H1 (cell line): ENCODE data around the gene HMGN2. TPM values are rescaled to one million over a fixed set of nuclear protein-coding genes. Genes with fewer than 3 reads are reported as not detected.

Experiments used
- CTCF ChIA-PET: fragments of 300-600 bp; sonication (Branson Sonifier 250); formaldehyde crosslinking; loops from one replicate; lab custom pipeline; 2021; ENCODE audit not compliant: partially characterized antibody; lab: Charles Lee
- POLR2A ChIA-PET: fragments of 300-600 bp; sonication (Branson Sonifier 250); formaldehyde crosslinking; loops from one replicate; lab custom pipeline; 2021; ENCODE audit warnings: inconsistent platforms; ENCODE audit not compliant: partially characterized antibody; lab: Charles Lee
- DNase-seq, 2 experiments: peaks; one replicate each; pipeline versions ENCODE4 v3.0.0 to v3.0.0-alpha.2; 2010 to 2022; ENCODE audit warnings: low spot score in 2 of 2, low read depth in 1 of 2, mixed read lengths in 1 of 2
- FAIRE-seq: peaks from 2 replicates; lab custom pipeline; 2011; peaks lifted over from hg19 to GRCh38; lab: Jason Lieb, UNC
- H2AFZ ChIP-seq: 2 replicates; pipeline ENCODE4 v1.8.1; 2012; ENCODE audit warnings: low read length, inconsistent platforms
- H2AK5ac ChIP-seq: 2 replicates; pipeline ENCODE4 v1.6.1; 2013; ENCODE audit warnings: low read depth, low read length
- H2BK120ac ChIP-seq: replicated peaks from 2 replicates; pipeline ENCODE3; 2013; ENCODE audit warnings: low read depth, low read length, inconsistent platforms
- H2BK12ac ChIP-seq: 2 replicates; pipeline ENCODE4 v1.6.1; 2013; ENCODE audit warnings: low read depth, low read length
- H2BK15ac ChIP-seq: 2 replicates; pipeline ENCODE4 v1.6.1; 2013; ENCODE audit warnings: low read length
- H2BK20ac ChIP-seq: 2 replicates; pipeline ENCODE4 v1.6.1; 2013; ENCODE audit warnings: low read length
- H2BK5ac ChIP-seq: 2 replicates; pipeline ENCODE4 v1.6.1; 2013; ENCODE audit warnings: low read depth, low read length
- H3K14ac ChIP-seq: 2 replicates; pipeline ENCODE4 v1.6.1; 2013; ENCODE audit warnings: inconsistent platforms; ENCODE audit not compliant: insufficient read length
- H3K18ac ChIP-seq: 2 replicates; pipeline ENCODE4 v1.6.1; 2013; ENCODE audit warnings: low read length; ENCODE audit errors: extremely low read depth
- H3K23ac ChIP-seq: 2 replicates; pipeline ENCODE4 v1.6.1; 2013; ENCODE audit warnings: inconsistent platforms; ENCODE audit not compliant: insufficient read length
- H3K23me2 ChIP-seq: 2 replicates; pipeline ENCODE4 v1.6.1; 2013; ENCODE audit warnings: low read depth, low read length
- H3K27ac ChIP-seq: 2 replicates; pipeline ENCODE4 v1.6.1; 2011; ENCODE audit warnings: low read depth, low read length, inconsistent platforms
- H3K27me3 ChIP-seq, 4 experiments: replicated peaks in 1 of 4; 1 replicate in 1 of 4; 2 replicates in 3 of 4; pipeline versions ENCODE4 v1.6.1 to v1.8.1; 2011 to 2013; ENCODE audit warnings: low read length in 3 of 4, mild to moderate bottlenecking in 3 of 4, inconsistent platforms in 2 of 4, mixed read lengths in 2 of 4, moderate library complexity in 1 of 4; ENCODE audit not compliant: control insufficient read depth in 3 of 4, insufficient read depth in 3 of 4; ENCODE audit errors: extremely low read depth in 1 of 4
- H3K36me3 ChIP-seq, 4 experiments: 2 replicates each; pipeline versions ENCODE4 v1.6.1 to v1.8.1; 2011 to 2013; ENCODE audit warnings: mild to moderate bottlenecking in 4 of 4, low read length in 3 of 4, moderate library complexity in 2 of 4, control low read depth in 1 of 4, inconsistent platforms in 1 of 4; ENCODE audit not compliant: insufficient read depth in 4 of 4, control insufficient read depth in 2 of 4
- H3K4ac ChIP-seq: replicated peaks from 2 replicates; pipeline ENCODE3; 2013; ENCODE audit warnings: low read length, low read depth, mixed read lengths, inconsistent platforms; ENCODE audit not compliant: insufficient read length
- H3K4me1 ChIP-seq, 4 experiments: replicated peaks in 1 of 4; 1 replicate in 1 of 4; 2 replicates in 3 of 4; pipeline versions ENCODE4 v1.6.1 to v1.8.1; 2011 to 2013; ENCODE audit warnings: low read length in 3 of 4, inconsistent platforms in 2 of 4, mixed read lengths in 1 of 4; ENCODE audit not compliant: insufficient read depth in 4 of 4, control insufficient read depth in 3 of 4
- H3K4me2 ChIP-seq, 2 experiments: 2 replicates each; pipeline versions ENCODE4 v1.6.1 to v1.8.1; 2011 to 2013; ENCODE audit warnings: low read depth in 2 of 2, low read length in 2 of 2, control low read depth in 1 of 2, inconsistent platforms in 1 of 2, mild to moderate bottlenecking in 1 of 2; ENCODE audit not compliant: insufficient read depth in 1 of 2
- H3K4me3 ChIP-seq, 4 experiments: fragments of 200-600, 300-600 bp in 1 of 4; sonication (generic), shearing (Covaris generic), sonication (Bioruptor Twin) in 1 of 4; 2 replicates each; pipeline versions ENCODE4 v1.5.1 to v1.8.1; 2011 to 2016; ENCODE audit warnings: low read length in 4 of 4, low read depth in 3 of 4, control low read depth in 2 of 4, inconsistent platforms in 2 of 4, mild to moderate bottlenecking in 2 of 4, mixed read lengths in 1 of 4, moderate library complexity in 1 of 4; ENCODE audit not compliant: insufficient read depth in 2 of 4; ENCODE audit errors: extremely low read depth in 1 of 4
- H3K56ac ChIP-seq: replicated peaks from 2 replicates; pipeline ENCODE3; 2013; ENCODE audit warnings: low read depth, mild to moderate bottlenecking, mixed read lengths, low read length, inconsistent platforms; ENCODE audit not compliant: insufficient read length
- H3K79me1 ChIP-seq: 2 replicates; pipeline ENCODE4 v1.6.1; 2013; ENCODE audit warnings: low read depth, low read length, control low read depth
- H3K79me2 ChIP-seq, 2 experiments: 2 replicates each; pipeline versions ENCODE4 v1.6.1 to v1.8.1; 2012 to 2013; ENCODE audit warnings: low read length in 2 of 2, mild to moderate bottlenecking in 2 of 2, inconsistent platforms in 1 of 2; ENCODE audit not compliant: insufficient read depth in 2 of 2, control insufficient read depth in 1 of 2
- H3K9ac ChIP-seq, 4 experiments: replicated peaks in 1 of 4; 1 replicate in 1 of 4; 2 replicates in 3 of 4; pipeline versions ENCODE4 v1.6.1 to v1.8.1; 2011 to 2013; ENCODE audit warnings: low read depth in 3 of 4, low read length in 3 of 4, control low read depth in 2 of 4, mild to moderate bottlenecking in 2 of 4, moderate library complexity in 2 of 4, inconsistent platforms in 1 of 4; ENCODE audit errors: extremely low read depth in 1 of 4
- H3K9me3 ChIP-seq, 2 experiments: 2 replicates each; pipeline versions ENCODE4 v1.6.1 to v1.8.1; 2012 to 2013; ENCODE audit warnings: mild to moderate bottlenecking in 2 of 2, moderate library complexity in 2 of 2, control low read depth in 1 of 2, inconsistent platforms in 1 of 2, low read depth in 1 of 2, low read length in 1 of 2, mixed read lengths in 1 of 2; ENCODE audit not compliant: insufficient read depth in 2 of 2
- H4K20me1 ChIP-seq, 2 experiments: replicated peaks in 1 of 2; 2 replicates each; pipeline versions ENCODE3 to v1.8.1; 2011 to 2013; ENCODE audit warnings: inconsistent platforms in 2 of 2, low read length in 2 of 2, mild to moderate bottlenecking in 1 of 2; ENCODE audit not compliant: insufficient read depth in 2 of 2, control insufficient read depth in 1 of 2
- H4K5ac ChIP-seq: 2 replicates; pipeline ENCODE4 v1.6.1; 2013; ENCODE audit warnings: low read length, low read depth, mixed read lengths, inconsistent platforms; ENCODE audit not compliant: insufficient read length
- H4K8ac ChIP-seq: 2 replicates; pipeline ENCODE4 v1.8.0; 2013; ENCODE audit warnings: mild to moderate bottlenecking, moderate library complexity, low read length, inconsistent platforms; ENCODE audit not compliant: insufficient read depth; ENCODE audit errors: extremely low read depth
- H4K91ac ChIP-seq: replicated peaks from 2 replicates; pipeline ENCODE3; 2013; ENCODE audit warnings: low read length, mixed read lengths, inconsistent platforms; ENCODE audit not compliant: insufficient read length
- CREB1 ChIP-seq: IDR thresholded peaks from 2 replicates; pipeline ENCODE4 v1.6.1; 2012; ENCODE audit warnings: inconsistent platforms
- KDM5A ChIP-seq: fragments of 200-600 bp; IDR thresholded peaks from 2 replicates; pipeline ENCODE4 v1.7.1; 2012; ENCODE audit warnings: mild to moderate bottlenecking, low read length, inconsistent platforms, mixed read lengths
- WGBS, 2 experiments: shearing (Covaris generic) in 1 of 2; methylation state at CpG; one replicate each; pipeline versions ENCODE4 v1.1.6 to v1.1.7; 2013 to 2015; ENCODE audit warnings: low lambda C conversion rate in 2 of 2, mixed read lengths in 2 of 2, inconsistent platforms in 1 of 2, low coverage in 1 of 2, missing lambda C conversion rate in 1 of 2; ENCODE audit not compliant: insufficient replicate concordance in 2 of 2, insufficient coverage in 1 of 2, insufficient read length in 1 of 2; ENCODE audit errors: extremely low coverage in 1 of 2, missing lambda C conversion rate in 1 of 2; 5-methylcytosine and 5-hydroxymethylcytosine counted together
- polyA plus RNA-seq, 7 experiments: library from polyadenylated mRNA; depleted of rRNA in 3 of 7; stranded (reverse) in 5 of 7; unstranded in 2 of 7; fragments of >200 nt in 5 of 7; fragments of 200-250 nt in 2 of 7; gene quantifications; 1 replicate in 5 of 7; 2 replicates in 1 of 7; 4 replicates in 1 of 7; pipeline versions ENCODE4 v1.2.1 to v1.2.3, GENCODE V29; 2011 to 2013; ENCODE audit warnings: missing spikeins in 2 of 7, mixed read lengths in 2 of 7
- total RNA-seq: library from RNA; stranded (reverse); fragmentation: NEBNext Ultra II Directional; extraction: Animal tissue kit (Norgen Biotek cat#: 25700); gene quantifications from 2 replicates; pipeline ENCODE4 v1.2.1, GENCODE V29; 2021
- TF ChIP-seq, protein P1 (sequence below): IDR thresholded peaks from 2 replicates; pipeline ENCODE4 v1.6.1; 2011; ENCODE audit warnings: low read length, improper control_type of control experiment
- TF ChIP-seq, protein P2 (sequence below): IDR thresholded peaks from 2 replicates; pipeline ENCODE4 v1.6.1; 2011; ENCODE audit warnings: low read depth, mild to moderate bottlenecking, low read length; ENCODE audit not compliant: insufficient read depth

Gene HMGN2
- total and polyA plus RNA-seq, 2 of the 8 experiments (the other 6 are each of a cell fraction or from before 2014, with no cell fraction given): 254 to 453 TPM

GRCh38 chr1:26493938-26494337, 21.7 kb downstream of the HMGN2 start:
- no peak overlapping the region for H3K56ac ChIP-seq
- POLR2A ChIA-PET: interaction anchor here (1.1 to 4.1 kb wide), 4 partner anchors 11 to 21 kb away, joined by 3 to 16 read pairs (median 4); partner anchors contain the start of gene HMGN2
- H3K9ac ChIP-seq: no peak overlapping the region
- WGBS, 2 experiments: 91% methylated on average over 3 of the region's 3 CpGs; no CpG with 5 or more reads in 1 of the 2 experiments
- H4K91ac ChIP-seq: no peak overlapping the region
- H3K79me1 ChIP-seq: no peaks in the 10 kb centered on the region
- TF ChIP-seq, protein P1, sequence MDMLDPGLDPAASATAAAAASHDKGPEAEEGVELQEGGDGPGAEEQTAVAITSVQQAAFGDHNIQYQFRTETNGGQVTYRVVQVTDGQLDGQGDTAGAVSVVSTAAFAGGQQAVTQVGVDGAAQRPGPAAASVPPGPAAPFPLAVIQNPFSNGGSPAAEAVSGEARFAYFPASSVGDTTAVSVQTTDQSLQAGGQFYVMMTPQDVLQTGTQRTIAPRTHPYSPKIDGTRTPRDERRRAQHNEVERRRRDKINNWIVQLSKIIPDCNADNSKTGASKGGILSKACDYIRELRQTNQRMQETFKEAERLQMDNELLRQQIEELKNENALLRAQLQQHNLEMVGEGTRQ: no peak
- no peak for TF ChIP-seq CREB1
- TF ChIP-seq KDM5A: no peak
- TF ChIP-seq, protein P2, sequence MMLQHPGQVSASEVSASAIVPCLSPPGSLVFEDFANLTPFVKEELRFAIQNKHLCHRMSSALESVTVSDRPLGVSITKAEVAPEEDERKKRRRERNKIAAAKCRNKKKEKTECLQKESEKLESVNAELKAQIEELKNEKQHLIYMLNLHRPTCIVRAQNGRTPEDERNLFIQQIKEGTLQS: no peak
- no peak overlapping the region for H2BK12ac ChIP-seq
- no peak overlapping the region for H2BK20ac ChIP-seq
- H3K4ac ChIP-seq: no peak overlapping the region
- H4K8ac ChIP-seq: no peak overlapping the region
- no peak for FAIRE-seq
- H3K4me2 ChIP-seq: no peak overlapping the region
- H3K36me3 ChIP-seq: no peaks in the 10 kb centered on the region
- CTCF ChIA-PET: interaction anchor here (1.3 kb wide), 1 partner anchor 9 kb away, joined by 3 read pairs; no protein-coding TSS in a partner anchor
- no peaks in the 10 kb centered on the region for H3K9me3 ChIP-seq
- H3K27me3 ChIP-seq: no peaks in the 10 kb centered on the region
- H3K23me2 ChIP-seq: no peaks in the 10 kb centered on the region
- no peak overlapping the region for H2BK15ac ChIP-seq
- H2AFZ ChIP-seq: no peak overlapping the region
- H3K18ac ChIP-seq: no peak overlapping the region
- no peak overlapping the region for H4K5ac ChIP-seq
- no peak overlapping the region for H3K4me3 ChIP-seq
- no peak overlapping the region for H2BK120ac ChIP-seq
- H3K27ac ChIP-seq: no peak overlapping the region
- H3K79me2 ChIP-seq: no peaks in the 10 kb centered on the region
- H4K20me1 ChIP-seq: no peaks in the 10 kb centered on the region
- no peak overlapping the region for H2BK5ac ChIP-seq
- no peak overlapping the region for H3K14ac ChIP-seq
- no peak for DNase-seq
- no peak overlapping the region for H2AK5ac ChIP-seq
- H3K23ac ChIP-seq: no peak overlapping the region
- H3K4me1 ChIP-seq: no peaks in the 10 kb centered on the region; a peak in 1 of 7 replicates
